ENCODE results near the gene PRKD1.
"Not testable (repeated sequence)": the region's sequence is repeated elsewhere in the genome, so short reads cannot be mapped to it uniquely, and the experiment has no call there.

DNA sequence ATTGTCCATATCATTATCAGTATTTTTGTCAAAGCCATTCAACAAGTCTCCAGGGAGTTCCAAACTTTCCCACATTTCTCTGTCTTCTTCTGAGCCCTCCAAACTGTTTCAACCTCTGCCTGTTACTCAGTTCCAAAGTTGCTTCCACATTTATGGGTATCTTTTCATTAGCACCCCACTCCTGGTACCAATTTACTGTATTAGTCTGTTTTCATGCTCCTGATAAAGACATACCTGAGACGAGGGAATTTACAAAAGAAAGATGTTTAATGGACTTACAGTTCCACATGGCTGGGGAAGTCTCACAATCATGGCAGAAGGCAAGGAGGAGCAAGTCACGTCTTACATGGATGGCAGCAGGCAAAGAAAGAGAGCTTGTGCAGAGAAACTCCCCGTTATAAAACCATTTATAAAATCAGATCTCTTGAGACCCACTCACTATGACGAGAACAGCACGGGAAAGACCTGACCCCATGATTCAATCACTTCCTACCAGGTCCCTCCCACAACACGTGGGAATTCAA is 87.2 kb downstream of the PRKD1 start:
- not testable (repeated sequence) for TF ChIP-seq CTCF (conservative IDR thresholded peaks at IDR 0.05; ENCODE audit: low read length); EZH2phosphoT487 (IDR thresholded peaks at IDR 0.05; ENCODE audit: borderline replicate concordance)
